B cell (primary cell): ENCODE results near the gene STX5.
"Not testable (repeated sequence)": the region's sequence is repeated elsewhere in the genome, so short reads cannot be mapped to it uniquely, and the experiment has no call there.

Experiments used
- EZH2 ChIP-seq: IDR thresholded peaks from 2 replicates; pipeline ENCODE4 v1.6.1; 2012; ENCODE audit warnings: borderline replicate concordance, low read depth, mild to moderate bottlenecking, moderate library complexity, low read length; ENCODE audit not compliant: insufficient read depth, poor library complexity, severe bottlenecking
- TF ChIP-seq, protein P1 (sequence below): fragments of 200-600 bp; IDR thresholded peaks from one replicate; pipeline ENCODE4 v1.8.0; 2022; ENCODE audit warnings: antibody characterized with exemption, mild to moderate bottlenecking

DNA sequence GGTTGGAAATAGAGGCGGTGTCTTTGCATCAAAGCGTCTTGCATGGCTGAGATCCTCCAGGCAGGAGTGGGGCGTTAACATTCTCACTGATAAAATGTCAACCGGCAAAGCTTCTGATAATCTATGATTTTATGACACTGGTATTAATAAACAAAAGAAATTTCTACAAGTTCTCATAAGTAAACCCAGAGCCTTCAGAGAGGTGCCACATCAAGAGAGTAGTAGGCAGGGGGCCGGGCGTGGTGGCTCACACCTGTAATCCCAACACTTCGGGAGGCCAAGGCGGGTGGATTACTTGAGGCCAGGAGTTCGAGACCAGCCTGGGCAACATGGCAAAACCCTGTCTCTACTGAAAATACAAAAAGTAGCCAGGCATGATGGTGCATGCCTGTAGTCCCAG lies 11.0 kb upstream of the STX5 start:
- TF ChIP-seq, protein P1, sequence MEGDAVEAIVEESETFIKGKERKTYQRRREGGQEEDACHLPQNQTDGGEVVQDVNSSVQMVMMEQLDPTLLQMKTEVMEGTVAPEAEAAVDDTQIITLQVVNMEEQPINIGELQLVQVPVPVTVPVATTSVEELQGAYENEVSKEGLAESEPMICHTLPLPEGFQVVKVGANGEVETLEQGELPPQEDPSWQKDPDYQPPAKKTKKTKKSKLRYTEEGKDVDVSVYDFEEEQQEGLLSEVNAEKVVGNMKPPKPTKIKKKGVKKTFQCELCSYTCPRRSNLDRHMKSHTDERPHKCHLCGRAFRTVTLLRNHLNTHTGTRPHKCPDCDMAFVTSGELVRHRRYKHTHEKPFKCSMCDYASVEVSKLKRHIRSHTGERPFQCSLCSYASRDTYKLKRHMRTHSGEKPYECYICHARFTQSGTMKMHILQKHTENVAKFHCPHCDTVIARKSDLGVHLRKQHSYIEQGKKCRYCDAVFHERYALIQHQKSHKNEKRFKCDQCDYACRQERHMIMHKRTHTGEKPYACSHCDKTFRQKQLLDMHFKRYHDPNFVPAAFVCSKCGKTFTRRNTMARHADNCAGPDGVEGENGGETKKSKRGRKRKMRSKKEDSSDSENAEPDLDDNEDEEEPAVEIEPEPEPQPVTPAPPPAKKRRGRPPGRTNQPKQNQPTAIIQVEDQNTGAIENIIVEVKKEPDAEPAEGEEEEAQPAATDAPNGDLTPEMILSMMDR: not testable (repeated sequence)
- not testable (repeated sequence) for TF ChIP-seq EZH2
